K562 (cell line): ENCODE results near the gene CDK5R1. TPM values are rescaled to one million over a fixed set of nuclear protein-coding genes. Genes with fewer than 3 reads are reported as not detected.
A peak's percentile ranks its signal among the peaks of the same experiment; 100 is the strongest.

Source experiments
- ATF7 ChIP-seq: fragments of 450-650 bp; IDR thresholded peaks from 2 replicates; pipeline ENCODE4 v1.7.1; 2014; ENCODE audit warnings: mild to moderate bottlenecking, moderate library complexity
- ELF1 ChIP-seq: fragments of 200-800 bp; sonication (Bioruptor generic); IDR thresholded peaks from 2 replicates; pipeline ENCODE4 v1.6.1; 2016; ENCODE audit warnings: missing genetic modification characterization, missing compliant biosample characterization
- ESRRA ChIP-seq: fragments of 450-650 bp; IDR thresholded peaks from 2 replicates; pipeline ENCODE4 v1.6.1; 2014; ENCODE audit warnings: low read depth, mild to moderate bottlenecking, moderate library complexity, borderline replicate concordance
- HNRNPH1 ChIP-seq: fragments of 200-400 bp; formaldehyde crosslinking; optimal IDR thresholded peaks from 2 replicates; pipeline ENCODE3; 2017; ENCODE audit warnings: low read depth, mild to moderate bottlenecking, low read length, moderate library complexity
- MYNN ChIP-seq, 2 experiments: sonication (generic); formaldehyde crosslinking in 1 of 2; IDR thresholded peaks; 2 replicates each; pipeline versions ENCODE4 v1.5.0 to v1.6.1; 2016 to 2020; ENCODE audit warnings: antibody characterized with exemption in 1 of 2, missing genetic modification reagents in 1 of 2
- PCBP1 ChIP-seq: fragments of 200-400 bp; formaldehyde crosslinking; IDR thresholded peaks from 2 replicates; pipeline ENCODE4 v1.6.1; 2018; ENCODE audit warnings: mild to moderate bottlenecking, low read depth, low read length; ENCODE audit not compliant: poor library complexity, severe bottlenecking
- POLR2AphosphoS2 ChIP-seq: IDR thresholded peaks from 2 replicates; pipeline ENCODE4 v1.6.1; 2012; ENCODE audit warnings: low read length, improper control_type of control experiment
- PREB ChIP-seq: sonication (generic); formaldehyde crosslinking; IDR thresholded peaks from 2 replicates; pipeline ENCODE4 v1.8.1; 2023; ENCODE audit warnings: mild to moderate bottlenecking, missing genetic modification reagents
- RAD21 ChIP-seq, 2 experiments: fragments of 250-450 bp in 1 of 2; fragments of 450-650 bp in 1 of 2; sonication (Bioruptor Pico) in 1 of 2; formaldehyde crosslinking in 1 of 2; IDR thresholded peaks in 1 of 2; conservative IDR thresholded peaks in 1 of 2; 2 replicates each; pipeline versions ENCODE4 v1.4.0 to v1.8.0; 2020 to 2022; ENCODE audit warnings: mild to moderate bottlenecking in 2 of 2, moderate library complexity in 1 of 2
- RAD51 ChIP-seq: fragments of 450-650 bp; IDR thresholded peaks from 2 replicates; pipeline ENCODE4 v1.7.1; 2016; ENCODE audit warnings: low read depth, mild to moderate bottlenecking, borderline replicate concordance
- SIRT6 ChIP-seq: IDR thresholded peaks from one replicate; pipeline ENCODE4 v1.6.1; 2012; ENCODE audit warnings: low read depth, mild to moderate bottlenecking, control low read depth, inconsistent platforms, low read length, moderate library complexity
- SMC3 ChIP-seq: conservative IDR thresholded peaks from 2 replicates; pipeline ENCODE4 v1.6.1; 2011; ENCODE audit warnings: low read depth, low read length, improper control_type of control experiment; ENCODE audit not compliant: insufficient read depth
- TAF15 ChIP-seq: fragments of 200-400 bp; formaldehyde crosslinking; IDR thresholded peaks from 2 replicates; pipeline ENCODE4 v1.6.1; 2017; ENCODE audit warnings: mild to moderate bottlenecking, low read depth, low read length, moderate library complexity
- ZBTB5 ChIP-seq: fragments of 450-650 bp; IDR thresholded peaks from 2 replicates; pipeline ENCODE4 v1.6.1; 2017; ENCODE audit warnings: antibody characterized with exemption
- ZFPM2 ChIP-seq: fragments of 250-450 bp; sonication (Bioruptor Pico); IDR thresholded peaks from 2 replicates; pipeline ENCODE4 v1.5.1; 2022; ENCODE audit warnings: mild to moderate bottlenecking
- ZNF12 ChIP-seq: sonication (generic); formaldehyde crosslinking; IDR thresholded peaks from 2 replicates; pipeline ENCODE4 v1.4.0; 2020; ENCODE audit warnings: mild to moderate bottlenecking, missing genetic modification reagents
- ZNF140 ChIP-seq: fragments of 250-450 bp; sonication (Bioruptor Pico); IDR thresholded peaks from 2 replicates; pipeline ENCODE4 v1.8.0; 2021; ENCODE audit warnings: moderate library complexity, mild to moderate bottlenecking, inconsistent platforms
- ZNF146 ChIP-seq: IDR thresholded peaks from one replicate; pipeline ENCODE4 v1.6.1; 2018; ENCODE audit warnings: missing compliant biosample characterization; ENCODE audit not compliant: unreplicated experiment
- ZNF280A ChIP-seq: fragments of 450-650 bp; IDR thresholded peaks from 2 replicates; pipeline ENCODE4 v1.6.1; 2018; ENCODE audit warnings: mild to moderate bottlenecking, low read depth; ENCODE audit not compliant: partially characterized antibody
- ZNF316 ChIP-seq: fragments of 450-650 bp; IDR thresholded peaks from 2 replicates; pipeline ENCODE4 v1.6.1; 2016
- ZNF445 ChIP-seq: fragments of 250-450 bp; sonication (Bioruptor Pico); IDR thresholded peaks from 2 replicates; pipeline ENCODE4 v1.4.0; 2020; ENCODE audit warnings: low read depth, mild to moderate bottlenecking, moderate library complexity
- ZNF699 ChIP-seq: fragments of 250-450 bp; sonication (Bioruptor Pico); IDR thresholded peaks from 2 replicates; pipeline ENCODE4 v1.8.0; 2021; ENCODE audit warnings: mild to moderate bottlenecking, moderate library complexity; ENCODE audit not compliant: insufficient replicate concordance
- ZNF764 ChIP-seq: fragments of 250-450 bp; sonication (Bioruptor Pico); IDR thresholded peaks from 2 replicates; pipeline ENCODE4 v1.4.0; 2020; ENCODE audit warnings: low read depth, mild to moderate bottlenecking, moderate library complexity
- polyA plus RNA-seq, 8 experiments: library from polyadenylated mRNA; depleted of rRNA in 4 of 8; stranded (reverse) in 5 of 8; unstranded in 3 of 8; fragments of >200 nt; fragmentation: Nextera tagmentation in 2 of 8; fragmentation: Illumina TruSeq in 1 of 8; extraction: Ambion mirVana in 2 of 8; extraction: Trizol in 1 of 8; gene quantifications; 2 replicates each; pipeline versions ENCODE4 v1.2.1 to v1.2.3, GENCODE V29; 2011 to 2014; ENCODE audit warnings: inconsistent platforms in 1 of 8, missing spikeins in 1 of 8
- total RNA-seq, 7 experiments: library from RNA; depleted of rRNA in 6 of 7; stranded (reverse); fragments of >200 nt in 6 of 7; fragmentation: Illumina TruSeq in 2 of 7; extraction: Trizol in 2 of 7; gene quantifications; 2 replicates each; pipeline versions ENCODE4 v1.2.1 to v1.2.3, GENCODE V29; 2011 to 2021; ENCODE audit warnings: low replicate concordance in 1 of 7

CDK5R1 gene
- total and polyA plus RNA-seq, 9 of the 15 experiments (the other 6 are each of a cell fraction or from before 2014, with no cell fraction given) = 0.10 to 4.8 (median 2.3) TPM

GRCh38 chr17:32483451-32484019, 3.3 kb upstream of the CDK5R1 start (continued):
- TF ChIP-seq PCBP1 (no peak), ZNF699 (no peak), RAD21 (CRISPR knock-in tag; conservative IDR thresholded peaks at IDR 0.05 in 1 of 2, IDR thresholded peaks at IDR 0.05 in 1 of 2) (peak; percentile 43 to 76), PREB (CRISPR knock-in tag) (0 out of 2 replicates have a peak, but pooled peaks have one; percentile 22), POLR2AphosphoS2 (peak; percentile 62; the same call in 1 of the 2 replicates), SIRT6 (no peak), ESRRA (no peak), ZNF280A (no peak), HNRNPH1 (no peak), ZNF316 (no peak), ZNF146 (CRISPR knock-in tag) (no peak), ATF7 (0 out of 2 replicates have a peak, but pooled peaks have one; percentile 16), ZNF12 (CRISPR knock-in tag) (no peak), ZNF140 (CRISPR knock-in tag) (no peak), ZNF445 (CRISPR knock-in tag) (no peak), SMC3 (peak; percentile 27; the same call in 1 of the 2 replicates), ZNF764 (no peak), ZBTB5 (no peak), RAD51 (no peak), MYNN (IDR thresholded peaks at IDR 0.05) (peak; percentile 20; the same call in 1 of the 2 replicates), MYNN (CRISPR knock-in tag; IDR thresholded peaks at IDR 0.05) (no peak), ZFPM2 (CRISPR knock-in tag) (no peak), TAF15 (no peak), ELF1 (tag) (no peak)
